CD14-positive monocyte (primary cell): ENCODE measurements around the gene SLC35A2. TPM values are rescaled to one million over a fixed set of nuclear protein-coding genes. Genes with fewer than 3 reads are reported as not detected.

Experiments
- DNase-seq, 3 donors: peaks; one replicate each; pipeline ENCODE4 v3.0.0-alpha.2; 2011 to 2022
- H2AFZ ChIP-seq: 2 replicates; pipeline ENCODE4 v1.6.0; 2012; ENCODE audit warnings: mild to moderate bottlenecking, low read depth, low read length, inconsistent platforms; ENCODE audit not compliant: insufficient read depth, poor library complexity, severe bottlenecking
- H3K27ac ChIP-seq, 2 donors: 1 replicate in 1 of 2; 2 replicates in 1 of 2; pipeline ENCODE4 v1.5.1; 2012 to 2013; ENCODE audit warnings: low read length in 2 of 2, control low read depth in 1 of 2, inconsistent platforms in 1 of 2, low read depth in 1 of 2, mild to moderate bottlenecking in 1 of 2
- H3K27me3 ChIP-seq, 2 donors: one replicate each; pipeline versions ENCODE4 v1.6.0 to v1.6.1; 2011 to 2013; ENCODE audit warnings: low read length in 2 of 2; ENCODE audit not compliant: control insufficient read depth in 2 of 2, insufficient read depth in 2 of 2
- H3K36me3 ChIP-seq, 2 donors: replicated peaks in 1 of 2; 1 replicate in 1 of 2; 2 replicates in 1 of 2; pipeline versions ENCODE4 v1.5.1 to v1.6.1; 2012 to 2013; ENCODE audit warnings: low read length in 2 of 2, control low read depth in 1 of 2, inconsistent platforms in 1 of 2, mild to moderate bottlenecking in 1 of 2; ENCODE audit not compliant: insufficient read depth in 2 of 2, control insufficient read depth in 1 of 2
- H3K4me1 ChIP-seq, 2 donors: 1 replicate in 1 of 2; 2 replicates in 1 of 2; pipeline versions ENCODE4 v1.5.1 to v1.6.1; 2012 to 2013; ENCODE audit warnings: low read length in 2 of 2, control low read depth in 1 of 2, inconsistent platforms in 1 of 2, mild to moderate bottlenecking in 1 of 2, moderate library complexity in 1 of 2; ENCODE audit not compliant: insufficient read depth in 2 of 2, control insufficient read depth in 1 of 2
- H3K4me2 ChIP-seq: replicated peaks from 2 replicates; pipeline ENCODE3; 2012; ENCODE audit warnings: low read length, moderate library complexity, mild to moderate bottlenecking; ENCODE audit not compliant: poor library complexity, severe bottlenecking; ENCODE audit errors: extremely low read depth
- H3K4me3 ChIP-seq, 3 experiments: fragments of 200-600 bp in 1 of 3; sonication (generic) in 1 of 3; replicated peaks in 1 of 3; 1 replicate in 2 of 3; 2 replicates in 1 of 3; pipeline ENCODE4 v1.5.1; 2011 to 2013; ENCODE audit warnings: low read length in 3 of 3, mild to moderate bottlenecking in 3 of 3, control low read depth in 2 of 3, low read depth in 2 of 3, inconsistent platforms in 1 of 3, moderate library complexity in 1 of 3
- H3K79me2 ChIP-seq: 2 replicates; pipeline ENCODE4 v1.6.0; 2012; ENCODE audit warnings: mild to moderate bottlenecking, control low read depth, inconsistent platforms, low read length, moderate library complexity; ENCODE audit not compliant: insufficient read depth
- H3K9ac ChIP-seq: 2 replicates; pipeline ENCODE4 v1.6.0; 2017; ENCODE audit warnings: low read length, mild to moderate bottlenecking; ENCODE audit not compliant: insufficient read depth, poor library complexity, severe bottlenecking
- H3K9me3 ChIP-seq, 2 donors: replicated peaks in 1 of 2; 1 replicate in 1 of 2; 2 replicates in 1 of 2; pipeline versions ENCODE4 v1.5.1 to v1.6.1; 2012 to 2013; ENCODE audit warnings: low read length in 2 of 2, control low read depth in 1 of 2; ENCODE audit not compliant: control insufficient read depth in 1 of 2, insufficient read depth in 1 of 2
- H4K20me1 ChIP-seq: 2 replicates; pipeline ENCODE4 v1.6.0; 2012; ENCODE audit warnings: mild to moderate bottlenecking, low read length, control low read depth, moderate library complexity; ENCODE audit not compliant: insufficient read depth
- H3K27ac Mint-ChIP-seq, 7 donors: one replicate each; pipeline ENCODE4 v1.8.0; 2020; ENCODE audit warnings: mild to moderate bottlenecking in 7 of 7, mixed read lengths in 7 of 7, moderate library complexity in 6 of 7, inconsistent platforms in 2 of 7
- H3K27me3 Mint-ChIP-seq, 3 donors: one replicate each; pipeline ENCODE4 v1.8.0; 2021 to 2022; ENCODE audit warnings: low read depth in 3 of 3, mild to moderate bottlenecking in 3 of 3, mixed read lengths in 3 of 3, moderate library complexity in 3 of 3, inconsistent platforms in 1 of 3
- H3K36me3 Mint-ChIP-seq, 2 donors: one replicate each; pipeline ENCODE4 v1.8.0; 2020; ENCODE audit warnings: mixed read lengths in 2 of 2, inconsistent platforms in 1 of 2, mild to moderate bottlenecking in 1 of 2
- H3K4me1 Mint-ChIP-seq: one replicate; pipeline ENCODE4 v1.8.0; 2020; ENCODE audit warnings: mild to moderate bottlenecking, mixed read lengths
- H3K4me3 Mint-ChIP-seq, 2 donors: one replicate each; pipeline ENCODE4 v1.8.0; 2020; ENCODE audit warnings: mild to moderate bottlenecking in 2 of 2, mixed read lengths in 2 of 2, moderate library complexity in 1 of 2
- H3K9me3 Mint-ChIP-seq, 7 donors: one replicate each; pipeline ENCODE4 v1.8.0; 2020 to 2022; ENCODE audit warnings: mixed read lengths in 7 of 7, mild to moderate bottlenecking in 6 of 7, moderate library complexity in 6 of 7, inconsistent platforms in 2 of 7
- WGBS: methylation state at CpG from one replicate; pipeline ENCODE4 v1.1.5; 2013; ENCODE audit warnings: missing lambda C conversion rate; ENCODE audit not compliant: insufficient coverage; 5-methylcytosine and 5-hydroxymethylcytosine counted together
- intact Hi-C, 2 donors: fragments of 100-400 bp; cut with micrococcal nuclease; formaldehyde crosslinking; loops; one replicate each; pipeline versions ENCODE4 v1.15.0 to v1.15.1; 2023
- polyA plus RNA-seq, 3 donors: library from polyadenylated mRNA; depleted of rRNA in 1 of 3; unstranded in 2 of 3; stranded (reverse) in 1 of 3; fragments of 300-500 nt in 2 of 3; fragments of >200 nt in 1 of 3; fragmentation: Illumina TruSeq in 2 of 3; gene quantifications; 1 replicate in 2 of 3; 2 replicates in 1 of 3; pipeline ENCODE4 v1.2.3, GENCODE V29; 2012 to 2021
- TF ChIP-seq, protein P1 (sequence below): fragments of 200-600 bp; IDR thresholded peaks from one replicate; pipeline ENCODE4 v1.8.0; 2022; ENCODE audit warnings: antibody characterized with exemption, mild to moderate bottlenecking

Gene SLC35A2
- polyA plus RNA-seq, 3 donors = 14.3 to 21.6 (median 18.4) TPM

DNA sequence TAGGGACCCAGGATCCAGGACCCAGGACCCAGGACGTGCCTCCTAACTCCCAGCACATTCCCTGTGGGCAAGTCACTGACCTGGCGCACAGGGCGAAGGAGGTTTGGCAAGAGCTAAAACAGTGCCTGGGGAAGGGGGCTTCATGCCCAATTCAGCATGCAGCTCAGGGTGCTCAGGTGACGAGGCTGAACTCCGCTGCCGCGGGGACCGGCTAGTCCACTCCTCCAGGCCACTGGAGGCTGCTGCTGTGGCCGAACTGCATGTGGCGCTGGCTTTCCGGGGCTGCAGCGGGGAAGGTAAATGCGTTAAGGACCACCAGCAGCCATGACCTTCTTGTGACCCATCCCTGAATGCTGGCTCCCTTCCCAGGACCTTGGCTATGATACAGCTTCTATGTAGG lies 12.3 kb upstream of the SLC35A2 start:
- peaks cover 0 to 2% (median 0%) of the 10 kb centered on the region in 7 donors for H3K9me3 Mint-ChIP-seq
- Histone ChIP-seq H3K4me2 (no peak overlapping the region), H3K27ac (no peak overlapping the region), H3K9ac (no peak overlapping the region), H3K36me3 (peaks cover 36 to 58% of the 10 kb centered on the region in 2 donors), H3K79me2 (no peaks in the 10 kb centered on the region), H2AFZ (no peak overlapping the region), H3K27me3 (no peaks in the 10 kb centered on the region), H4K20me1 (peaks cover 7% of the 10 kb centered on the region), H3K4me3 (no peak overlapping the region), H3K4me1 (peaks cover 9 to 10% of the 10 kb centered on the region in 2 donors), H3K9me3 (no peaks in the 10 kb centered on the region)
- peaks cover 0 to 6% (median 0%) of the 10 kb centered on the region in 3 donors for H3K27me3 Mint-ChIP-seq
- TF ChIP-seq, protein P1, sequence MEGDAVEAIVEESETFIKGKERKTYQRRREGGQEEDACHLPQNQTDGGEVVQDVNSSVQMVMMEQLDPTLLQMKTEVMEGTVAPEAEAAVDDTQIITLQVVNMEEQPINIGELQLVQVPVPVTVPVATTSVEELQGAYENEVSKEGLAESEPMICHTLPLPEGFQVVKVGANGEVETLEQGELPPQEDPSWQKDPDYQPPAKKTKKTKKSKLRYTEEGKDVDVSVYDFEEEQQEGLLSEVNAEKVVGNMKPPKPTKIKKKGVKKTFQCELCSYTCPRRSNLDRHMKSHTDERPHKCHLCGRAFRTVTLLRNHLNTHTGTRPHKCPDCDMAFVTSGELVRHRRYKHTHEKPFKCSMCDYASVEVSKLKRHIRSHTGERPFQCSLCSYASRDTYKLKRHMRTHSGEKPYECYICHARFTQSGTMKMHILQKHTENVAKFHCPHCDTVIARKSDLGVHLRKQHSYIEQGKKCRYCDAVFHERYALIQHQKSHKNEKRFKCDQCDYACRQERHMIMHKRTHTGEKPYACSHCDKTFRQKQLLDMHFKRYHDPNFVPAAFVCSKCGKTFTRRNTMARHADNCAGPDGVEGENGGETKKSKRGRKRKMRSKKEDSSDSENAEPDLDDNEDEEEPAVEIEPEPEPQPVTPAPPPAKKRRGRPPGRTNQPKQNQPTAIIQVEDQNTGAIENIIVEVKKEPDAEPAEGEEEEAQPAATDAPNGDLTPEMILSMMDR = no peak
- intact Hi-C loops = no loop called here
- DNase-seq = no peak
- no peak overlapping the region for H3K4me3 Mint-ChIP-seq
- peaks cover 16% of the 10 kb centered on the region for H3K4me1 Mint-ChIP-seq
- H3K27ac Mint-ChIP-seq = no peak overlapping the region
- 100% methylated on average over 3 of the region's 13 CpGs for WGBS
- H3K36me3 Mint-ChIP-seq = peaks cover 42 to 59% of the 10 kb centered on the region in 2 donors

DNA sequence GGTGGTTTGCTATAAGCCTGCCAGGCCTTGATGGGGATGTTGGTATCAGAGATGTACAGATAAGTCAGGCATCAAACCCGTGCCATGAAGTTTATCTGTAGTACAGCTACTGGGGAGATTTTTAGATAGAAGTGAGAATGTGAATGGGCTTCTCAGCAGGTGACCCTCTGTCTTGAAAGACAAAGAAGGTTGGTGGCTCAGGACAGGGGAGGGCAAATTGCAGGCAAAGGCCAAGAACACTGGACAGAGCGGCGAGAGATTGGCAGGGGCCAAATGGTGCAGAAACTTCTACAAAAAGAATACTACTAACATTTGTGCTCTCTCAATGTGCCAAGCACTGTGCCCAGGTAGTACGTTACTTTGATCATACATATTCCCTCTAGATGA lies 9.3 kb upstream of the SLC35A2 start:
- peaks cover 24 to 33% of the 10 kb centered on the region in 2 donors for H3K36me3 ChIP-seq
- H3K9ac ChIP-seq = no peak overlapping the region
- no peaks in the 10 kb centered on the region for H3K9me3 ChIP-seq
- no peak for DNase-seq
- 60% methylated on average over 1 of the region's 4 CpGs for WGBS
- H3K4me1 ChIP-seq = peaks cover 24 to 27% of the 10 kb centered on the region in 2 donors
- H3K36me3 Mint-ChIP-seq = peaks cover 27 to 37% of the 10 kb centered on the region in 2 donors
- H3K4me3 Mint-ChIP-seq = no peak overlapping the region
- no peak overlapping the region for H3K27ac ChIP-seq
- no peak overlapping the region for H3K4me3 ChIP-seq
- no peak overlapping the region for H3K4me2 ChIP-seq
- H3K27me3 ChIP-seq = no peaks in the 10 kb centered on the region
- H3K9me3 Mint-ChIP-seq = peaks cover 0 to 9% (median 2%) of the 10 kb centered on the region in 7 donors
- H3K27ac Mint-ChIP-seq = peak overlapping the region in 2 of 7 donors; percentile 49 to 90
- peaks cover 26% of the 10 kb centered on the region for H3K4me1 Mint-ChIP-seq
- TF ChIP-seq, protein P1 = no peak
- H4K20me1 ChIP-seq = no peaks in the 10 kb centered on the region
- no peak overlapping the region for H2AFZ ChIP-seq
- peaks cover 10% of the 10 kb centered on the region for H3K79me2 ChIP-seq
- H3K27me3 Mint-ChIP-seq = peaks cover 0 to 12% (median 0%) of the 10 kb centered on the region in 3 donors
- intact Hi-C loops = no loop called here
